CD4-positive, alpha-beta T cell treated with Interleukin-10 for 1 hour (primary cell): ENCODE data around the gene NANS.
"Not testable (repeated sequence)": the region's sequence is repeated elsewhere in the genome, so short reads cannot be mapped to it uniquely, and the experiment has no call there.

Source experiments
- DNase-seq: peaks from one replicate; pipeline ENCODE4 v3.0.0-alpha.2; 2020

Gene NANS

DNA sequence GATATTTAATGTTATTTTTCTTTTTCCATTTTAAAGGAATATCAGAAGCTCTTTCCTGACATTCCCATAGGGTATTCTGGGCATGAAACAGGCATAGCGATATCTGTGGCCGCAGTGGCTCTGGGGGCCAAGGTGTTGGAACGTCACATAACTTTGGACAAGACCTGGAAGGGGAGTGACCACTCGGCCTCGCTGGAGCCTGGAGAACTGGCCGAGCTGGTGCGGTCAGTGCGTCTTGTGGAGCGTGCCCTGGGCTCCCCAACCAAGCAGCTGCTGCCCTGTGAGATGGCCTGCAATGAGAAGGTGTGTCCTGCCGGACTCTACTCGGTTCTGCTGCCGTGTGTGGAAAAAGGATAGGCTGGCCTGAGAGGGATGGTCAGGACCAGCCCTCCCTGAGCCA lies 24.2 kb downstream of the NANS start:
- DNase-seq = no peak

- no peak for DNase-seq
Measured at GRCh38 chr9:98081477-98082219, 25.1 kb downstream of the NANS start.

DNA sequence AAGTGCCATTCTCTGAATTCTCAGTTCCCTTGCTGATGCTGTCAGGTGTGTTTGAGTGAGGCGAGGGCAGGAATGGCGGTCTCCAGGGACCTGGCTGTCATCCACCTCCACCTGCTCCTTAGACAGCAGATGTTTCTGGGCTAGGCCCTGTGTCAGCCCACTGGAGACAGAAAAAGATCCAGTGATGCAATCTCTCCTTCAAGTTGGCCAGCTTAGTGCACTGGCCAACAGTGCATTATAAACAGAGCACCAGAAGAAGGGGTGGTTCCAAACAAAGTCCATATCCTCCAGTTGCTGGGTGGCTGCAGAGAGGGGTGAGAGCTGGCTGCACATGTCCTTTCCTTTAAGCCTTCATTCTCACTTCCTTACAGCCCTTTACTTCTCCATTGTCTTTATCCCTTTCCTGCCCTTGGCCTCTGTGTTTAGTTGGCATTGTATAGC lies 26.5 kb downstream of the NANS start:
- no peak for DNase-seq

GRCh38 chr9:98083566-98084183 lies 27.1 kb downstream of the NANS start:
- DNase-seq = no peak

- no peak for DNase-seq
Measured at GRCh38 chr9:98084396-98084795, 27.9 kb downstream of the NANS start.

DNA sequence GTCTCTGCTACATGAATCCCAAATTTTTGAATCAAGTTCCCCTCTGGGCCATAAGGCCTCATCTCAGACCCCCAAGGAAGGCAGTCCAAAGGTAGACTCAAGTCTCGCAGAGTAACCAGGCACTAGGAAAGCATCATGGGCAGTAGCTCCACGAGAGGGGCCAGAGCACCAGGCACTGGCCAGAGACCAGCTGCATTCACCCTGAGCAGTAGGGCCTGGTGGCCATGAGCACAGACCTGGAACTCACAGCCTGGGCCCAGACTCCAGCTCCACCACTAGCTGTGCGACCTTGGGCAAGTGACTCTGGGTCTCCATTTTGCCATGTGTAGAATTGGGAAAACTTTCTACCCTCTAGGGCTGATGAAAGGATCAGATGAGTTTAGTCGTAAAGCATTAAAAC lies 28.5 kb downstream of the NANS start:
- DNase-seq = no peak

DNA sequence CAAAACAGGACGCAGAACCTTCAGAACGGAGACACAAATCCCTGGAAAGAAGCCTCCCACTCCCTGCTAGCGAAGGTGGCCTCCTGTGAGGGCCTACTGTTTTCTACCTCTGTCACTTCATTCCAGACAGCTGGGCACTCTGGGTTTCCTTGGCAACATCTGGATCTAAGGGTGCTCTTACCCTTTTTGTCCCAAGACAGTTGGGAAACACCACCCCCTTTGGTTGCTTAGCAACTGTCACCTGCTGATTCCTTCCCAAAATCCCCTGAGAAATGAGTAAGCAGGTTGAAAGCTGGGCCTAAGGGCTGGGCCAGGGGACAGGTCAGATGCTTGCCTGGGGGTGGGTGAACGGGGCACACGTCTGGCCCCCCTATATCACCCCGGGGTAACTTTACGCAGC lies 29.4 kb downstream of the NANS start:
- DNase-seq = no peak

- no peak for DNase-seq
Measured at GRCh38 chr9:98086461-98086860, 29.9 kb downstream of the NANS start.

DNA sequence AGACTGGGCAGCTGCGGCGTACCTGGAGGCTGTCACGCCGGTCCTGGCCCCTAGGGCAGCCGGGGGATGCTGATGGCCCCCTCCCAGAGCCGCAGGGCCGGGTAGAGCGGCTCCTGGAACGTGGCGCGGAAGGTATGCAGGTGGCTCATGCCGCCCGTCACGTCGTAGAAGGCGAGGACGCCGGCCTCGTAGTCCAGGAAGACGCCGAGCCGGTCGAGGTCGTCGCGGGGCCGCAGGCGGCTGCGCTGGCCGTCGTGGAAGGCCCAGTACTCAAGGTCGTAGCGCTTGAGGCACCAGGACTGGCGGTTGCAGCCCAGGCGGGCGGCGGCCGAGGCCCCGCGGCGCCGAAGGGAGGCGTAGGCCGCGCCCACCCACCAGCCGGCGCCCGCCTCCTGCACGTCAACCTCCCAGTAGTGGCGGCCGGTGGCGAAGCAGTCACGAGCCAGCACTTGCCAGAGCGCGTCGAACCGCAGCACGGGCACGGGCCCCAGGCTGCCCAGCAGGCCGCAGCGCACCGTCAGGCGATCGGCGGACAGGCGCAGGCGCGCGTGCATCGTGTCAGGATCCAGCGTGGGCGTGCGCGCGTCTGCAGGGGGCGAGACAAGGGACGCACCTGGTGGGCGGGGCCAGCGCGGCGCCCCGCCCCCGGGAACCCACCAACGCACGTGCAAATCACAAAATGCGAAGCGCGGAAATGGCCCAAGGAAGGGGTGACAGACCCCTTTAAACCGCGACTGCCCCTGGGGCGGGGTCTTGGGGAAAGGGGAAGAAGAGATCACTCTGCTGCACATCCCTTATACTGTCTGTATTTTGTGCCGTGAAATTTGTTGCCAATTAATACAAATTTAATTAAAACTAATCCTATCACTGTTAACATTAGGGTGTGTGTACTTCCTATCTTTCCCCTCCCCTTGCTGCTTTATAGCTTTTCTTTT lies 31.2 kb downstream of the NANS start:
- DNase-seq = peak; percentile 64

DNA sequence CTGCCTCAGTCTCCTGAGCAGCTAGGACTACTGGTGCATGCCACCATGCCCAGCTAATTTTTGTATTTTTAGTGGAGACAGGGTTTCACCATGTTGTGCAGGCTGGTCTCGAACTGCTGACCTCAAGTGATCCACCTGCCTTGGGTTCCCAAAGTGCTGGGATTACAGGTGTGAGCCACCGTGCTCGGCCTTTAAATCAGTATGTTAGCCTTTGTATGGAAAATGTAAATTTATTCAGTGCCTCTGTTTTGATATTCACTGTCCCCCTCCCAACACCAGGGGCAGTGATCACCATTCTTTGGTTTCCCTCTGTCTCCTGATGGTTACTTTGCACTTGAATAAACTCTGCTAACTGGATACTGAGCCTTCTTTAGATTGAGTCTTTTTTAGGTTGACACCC lies 34.1 kb downstream of the NANS start:
- not testable (repeated sequence) for DNase-seq

DNA sequence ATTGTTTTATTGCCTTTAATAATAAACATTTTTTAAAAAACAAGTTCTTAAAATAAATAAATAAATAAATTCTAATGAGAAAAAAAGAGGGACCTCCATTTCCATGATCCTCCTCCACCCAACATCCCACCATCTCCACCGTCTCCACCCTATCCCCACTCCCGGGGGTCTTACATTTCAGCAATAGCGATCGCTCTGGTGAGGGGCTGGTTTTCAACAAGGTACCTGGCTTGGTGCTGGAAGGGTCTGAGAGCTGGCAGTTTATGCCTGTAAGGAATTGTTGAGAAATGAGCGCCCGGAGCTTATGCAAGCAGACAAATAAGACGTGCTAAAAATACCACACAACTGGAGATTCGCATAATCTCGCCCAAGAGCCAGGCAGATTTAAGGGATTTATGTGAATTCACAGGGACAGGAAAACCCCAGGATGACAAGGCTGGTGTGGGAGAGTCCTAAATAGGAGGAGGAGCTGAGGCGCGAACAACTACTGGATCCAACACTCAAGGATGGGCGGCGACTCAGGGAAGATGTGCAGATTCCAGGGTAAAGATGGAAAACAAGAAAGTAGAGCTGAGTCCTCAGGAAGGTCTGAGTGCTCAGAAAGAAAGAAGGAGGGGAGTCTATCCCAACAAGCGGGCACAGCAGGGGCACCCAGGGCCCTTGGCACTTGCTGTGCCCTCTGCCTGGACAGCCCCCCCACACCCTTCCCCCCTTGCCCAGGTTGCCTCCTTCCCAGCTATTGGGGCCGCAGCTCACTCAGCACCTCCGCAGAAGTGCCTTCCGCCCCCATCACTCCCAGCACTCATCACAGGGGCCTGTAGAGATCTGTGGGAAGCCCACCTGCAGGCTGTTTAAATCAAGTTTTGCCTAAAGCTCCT lies 35.4 kb downstream of the NANS start:
- no peak for DNase-seq

- no peak for DNase-seq
Measured at GRCh38 chr9:98092613-98092931, 36.0 kb downstream of the NANS start.

GRCh38 chr9:98094316-98094715 lies 37.8 kb downstream of the NANS start:
- no peak for DNase-seq

DNA sequence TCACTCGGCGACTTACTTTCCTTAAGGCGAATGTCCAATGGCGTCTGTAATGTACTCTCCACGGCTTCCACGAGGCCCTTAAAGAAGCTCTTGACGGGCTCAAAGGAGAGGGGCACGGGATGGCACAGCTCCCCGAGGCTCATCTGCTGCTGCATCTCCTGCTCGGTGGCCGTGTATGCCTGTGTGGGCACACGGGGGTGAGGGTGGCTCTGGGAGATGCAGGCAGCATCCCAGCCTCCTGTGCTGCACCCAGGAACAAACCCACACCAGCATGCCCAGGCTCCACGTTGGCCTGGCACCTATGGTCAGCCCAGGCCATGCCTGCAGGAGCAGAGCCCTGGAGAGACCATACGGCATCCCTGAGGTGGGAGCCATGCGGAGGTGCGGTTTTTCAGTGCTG lies 38.3 kb downstream of the NANS start:
- DNase-seq = no peak

GRCh38 chr9:98095401-98095800 lies 38.9 kb downstream of the NANS start:
- DNase-seq = no peak

- no peak for DNase-seq
Measured at GRCh38 chr9:98096091-98096490, 39.6 kb downstream of the NANS start.

- DNase-seq = peak; percentile 61
Measured at GRCh38 chr9:98097836-98098235, 41.3 kb downstream of the NANS start.

GRCh38 chr9:98099346-98099745 lies 42.8 kb downstream of the NANS start:
- DNase-seq = no peak

GRCh38 chr9:98099898-98100297 lies 43.4 kb downstream of the NANS start:
- no peak for DNase-seq

- no peak for DNase-seq
Measured at GRCh38 chr9:98100456-98100855, 43.9 kb downstream of the NANS start.

DNA sequence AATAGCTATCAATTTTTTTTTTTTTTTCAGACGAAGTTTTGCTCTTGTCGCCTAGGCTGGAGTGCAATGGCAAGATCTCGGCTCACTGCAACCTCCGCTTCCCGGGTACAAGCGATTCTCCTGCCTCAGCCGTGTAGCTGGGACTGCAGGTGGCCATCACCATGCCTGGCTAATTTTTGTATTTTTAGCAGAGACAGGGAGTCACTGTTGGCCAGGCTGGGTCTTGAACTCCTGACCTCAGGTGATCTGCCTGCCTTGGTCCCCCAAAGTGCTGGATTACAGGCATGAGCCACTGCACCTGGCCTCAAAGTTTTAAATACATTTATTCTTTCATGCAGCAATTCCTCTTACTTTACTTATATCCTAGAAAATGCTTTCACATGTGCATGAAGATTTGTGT lies 44.9 kb downstream of the NANS start:
- no peak for DNase-seq

- peak; percentile 90 for DNase-seq
Measured at GRCh38 chr9:98101868-98102273, 45.3 kb downstream of the NANS start.

- DNase-seq = no peak
Measured at GRCh38 chr9:98104445-98104881, 47.9 kb downstream of the NANS start.
